Inferior parietal cortex (tissue), 1 donor: ENCODE measurements around the gene ACOT11.

Experiments used
- DNase-seq: peaks from one replicate; pipeline ENCODE4 v3.0.0-alpha.2; 2016; ENCODE audit errors: extremely low spot score

The ACOT11 gene

DNA sequence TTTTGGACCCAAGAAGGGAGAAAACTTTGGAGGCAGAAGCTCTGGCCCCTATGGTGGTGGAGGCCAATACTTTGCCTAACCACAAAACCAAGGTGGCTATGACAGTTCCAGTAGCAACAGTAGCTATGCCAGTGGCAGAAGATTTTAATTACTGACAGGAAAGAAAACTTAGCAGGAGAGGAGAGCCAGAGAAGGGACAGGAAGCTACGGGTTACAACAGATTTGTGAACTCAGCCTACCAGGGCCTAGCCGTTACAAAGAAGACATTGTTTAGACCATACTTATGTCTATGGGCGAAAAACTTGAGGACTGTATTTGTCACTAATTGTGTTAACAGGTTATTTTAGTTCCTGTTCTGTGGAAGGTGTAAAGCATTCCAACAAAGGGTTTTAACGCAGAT, 10.4 kb upstream of the ACOT11 start:
- DNase-seq: no peak

GRCh38 chr1:54538538-54538937, 9.5 kb upstream of the ACOT11 start:
- DNase-seq: no peak

DNA sequence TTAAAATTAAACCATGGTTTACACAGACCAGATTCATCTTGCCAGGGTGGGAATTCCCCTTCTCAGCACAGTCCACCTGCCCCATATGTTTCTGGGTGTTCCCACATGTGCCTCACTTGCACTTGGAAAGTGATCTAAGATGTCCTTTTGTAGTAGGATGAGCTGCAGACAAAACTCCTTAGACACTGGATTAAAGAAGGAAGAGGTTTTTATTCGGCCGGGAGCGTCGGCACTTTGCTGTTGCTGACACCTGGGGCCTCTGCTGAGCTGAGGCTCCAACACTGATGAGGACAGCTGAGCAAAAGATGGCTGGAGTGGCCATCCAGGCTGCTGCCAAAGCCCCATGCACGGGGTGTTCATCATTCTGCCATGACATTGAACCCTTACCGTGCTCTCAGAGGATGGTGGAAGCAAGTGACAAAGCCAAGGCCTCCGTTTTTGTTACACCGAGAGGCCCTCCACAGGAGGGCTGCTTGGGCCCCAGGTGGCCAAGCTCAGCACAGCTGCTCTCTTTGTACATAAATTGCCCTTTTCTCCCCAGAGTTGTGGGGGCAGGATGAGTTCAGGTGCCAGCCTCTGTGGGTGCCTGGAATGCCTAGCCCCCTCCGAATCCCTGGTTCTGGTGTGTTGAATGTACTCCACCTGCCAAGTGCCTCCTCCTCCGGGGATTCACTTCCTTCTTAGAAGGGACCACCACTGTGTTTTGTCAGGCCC, 7.3 kb upstream of the ACOT11 start:
- no peak for DNase-seq

GRCh38 chr1:54542120-54542961, 5.7 kb upstream of the ACOT11 start:
- no peak for DNase-seq

DNA sequence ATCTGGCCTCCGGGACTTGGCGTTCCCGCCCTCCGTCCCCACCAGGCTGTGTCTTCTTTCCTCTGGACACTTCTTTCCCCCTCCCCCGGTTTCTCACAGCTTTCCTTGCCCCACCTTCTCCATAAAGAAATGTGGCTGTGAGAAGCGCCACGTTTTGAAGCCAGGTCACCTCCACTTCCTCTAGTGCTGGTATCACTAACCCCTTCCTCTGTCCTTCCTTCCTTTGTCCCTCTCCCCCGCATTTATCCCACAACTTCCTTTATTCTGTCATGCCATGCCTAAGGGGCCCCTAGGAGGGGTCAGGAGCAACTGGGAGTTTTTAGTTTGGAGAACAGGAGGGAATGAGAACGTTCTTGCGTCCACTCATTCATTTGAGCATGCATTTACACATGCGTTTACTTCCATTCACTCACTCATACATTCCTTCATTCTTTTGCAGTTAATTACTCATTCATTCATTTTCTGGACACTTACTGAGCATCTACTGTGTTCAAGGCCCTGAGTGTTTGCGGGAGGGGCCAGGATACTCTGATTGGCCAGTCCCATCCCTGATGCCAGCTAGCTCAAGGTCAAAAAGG, 5.0 kb upstream of the ACOT11 start:
- no peak for DNase-seq

DNA sequence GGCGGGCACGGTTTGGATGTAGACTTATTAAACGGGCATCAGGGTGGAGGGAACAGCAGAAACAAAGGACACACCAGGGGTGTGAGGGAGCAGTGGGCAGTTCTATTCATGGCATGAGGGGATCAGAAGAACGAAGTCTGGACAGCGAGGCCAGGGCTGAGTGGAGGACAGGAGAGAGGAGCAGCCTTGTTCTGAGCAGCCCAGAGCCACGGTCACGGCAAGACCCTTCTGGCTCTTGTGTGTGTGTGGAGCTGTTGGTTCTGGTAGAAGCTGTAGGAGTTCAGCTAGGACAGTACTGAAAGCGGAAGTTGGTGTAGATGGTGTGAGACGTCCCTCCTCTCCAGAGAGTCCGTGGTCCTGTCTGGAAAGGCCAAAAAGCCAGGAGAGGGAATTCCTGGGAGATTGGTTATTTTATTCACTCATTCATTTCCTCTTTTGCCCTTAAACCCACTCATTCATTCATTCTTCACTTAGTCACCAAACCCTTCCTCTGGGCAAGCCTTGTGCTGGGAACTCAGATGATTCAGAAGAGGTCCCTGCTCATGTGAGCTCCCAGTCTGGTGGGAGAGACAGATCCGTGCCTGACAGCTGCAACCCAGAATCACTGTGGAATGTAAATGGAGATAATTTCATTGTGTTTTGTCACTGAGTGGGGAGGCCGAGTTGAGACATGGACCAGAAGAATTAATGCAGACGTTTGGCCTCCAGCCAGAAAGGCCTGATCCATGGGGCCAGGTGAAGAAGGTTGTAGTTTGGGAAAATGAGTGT, 4.1 kb upstream of the ACOT11 start:
- DNase-seq: no peak

DNA sequence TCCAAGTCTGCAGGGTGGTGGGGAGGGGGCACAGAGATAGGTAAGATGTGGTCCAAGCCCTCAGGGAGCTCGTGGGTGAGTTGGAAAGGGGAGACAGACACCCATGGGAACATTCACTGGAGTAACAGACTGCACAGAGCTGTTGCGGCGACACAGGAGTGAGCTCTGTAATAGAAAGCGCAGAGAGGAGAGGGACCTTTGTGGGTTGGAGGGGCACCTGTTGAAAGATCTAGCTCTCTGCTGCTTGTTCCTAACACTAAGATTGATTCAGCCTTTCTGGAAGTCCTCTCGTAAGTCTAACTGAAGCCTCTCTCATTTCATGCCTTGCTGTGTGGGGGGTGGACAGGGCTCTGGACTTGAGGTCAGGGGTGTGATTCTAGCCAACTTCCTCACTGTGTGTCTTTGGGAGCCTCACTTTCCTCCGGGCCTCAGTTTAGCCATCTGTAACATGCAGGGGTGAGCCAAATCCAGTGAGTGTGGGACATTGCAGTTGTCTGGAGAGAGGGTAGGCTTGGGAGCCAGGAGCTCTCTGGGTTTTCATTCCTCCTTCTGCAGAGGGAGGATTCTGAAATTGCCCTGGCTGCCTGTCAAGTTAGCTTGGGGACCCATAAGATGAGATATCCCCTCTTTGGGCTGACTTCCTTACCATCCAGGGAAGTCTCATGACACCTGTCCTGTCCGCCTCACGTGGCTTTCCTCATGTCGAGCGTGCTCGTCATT, 2.0 kb upstream of the ACOT11 start:
- DNase-seq: no peak

- no peak for DNase-seq
Measured at GRCh38 chr1:54546651-54547401, 1.2 kb upstream of the ACOT11 start.

DNA sequence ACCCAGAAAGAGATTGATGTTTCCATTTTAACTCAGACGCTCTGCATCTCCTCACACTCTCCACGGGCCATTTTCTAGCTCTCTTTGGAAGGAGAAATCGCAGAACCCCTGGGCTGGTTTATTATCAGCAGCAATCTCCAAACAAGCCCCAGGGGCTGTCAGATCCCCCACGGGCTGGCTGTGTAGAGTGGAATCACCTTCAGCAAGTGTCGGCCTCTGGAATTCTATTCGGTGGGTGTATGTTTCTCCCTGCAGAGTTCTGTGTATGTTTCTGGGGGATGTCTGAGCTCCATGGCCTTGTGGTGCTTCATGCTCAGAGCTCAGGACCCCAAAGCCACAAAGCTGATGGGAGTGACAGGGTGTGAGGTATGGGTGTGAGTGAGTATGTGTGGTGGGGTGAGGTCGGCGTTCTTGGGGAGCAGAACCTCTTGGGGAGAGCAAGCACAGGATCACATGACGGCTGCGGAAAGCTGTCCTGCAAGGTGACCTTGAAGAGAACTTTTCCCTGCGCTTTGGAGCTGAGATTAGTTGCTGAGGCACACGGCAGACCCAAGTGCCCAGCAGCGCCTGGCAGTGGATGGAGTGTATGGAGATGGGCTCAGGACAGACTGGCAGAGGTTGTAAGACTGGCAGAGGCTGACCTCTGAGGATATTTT, 489 bp downstream of the ACOT11 start:
- DNase-seq: no peak

GRCh38 chr1:54549181-54549924, 1.3 kb downstream of the ACOT11 start:
- no peak for DNase-seq

- DNase-seq: no peak
Measured at GRCh38 chr1:54551891-54552290, 3.9 kb downstream of the ACOT11 start.

DNA sequence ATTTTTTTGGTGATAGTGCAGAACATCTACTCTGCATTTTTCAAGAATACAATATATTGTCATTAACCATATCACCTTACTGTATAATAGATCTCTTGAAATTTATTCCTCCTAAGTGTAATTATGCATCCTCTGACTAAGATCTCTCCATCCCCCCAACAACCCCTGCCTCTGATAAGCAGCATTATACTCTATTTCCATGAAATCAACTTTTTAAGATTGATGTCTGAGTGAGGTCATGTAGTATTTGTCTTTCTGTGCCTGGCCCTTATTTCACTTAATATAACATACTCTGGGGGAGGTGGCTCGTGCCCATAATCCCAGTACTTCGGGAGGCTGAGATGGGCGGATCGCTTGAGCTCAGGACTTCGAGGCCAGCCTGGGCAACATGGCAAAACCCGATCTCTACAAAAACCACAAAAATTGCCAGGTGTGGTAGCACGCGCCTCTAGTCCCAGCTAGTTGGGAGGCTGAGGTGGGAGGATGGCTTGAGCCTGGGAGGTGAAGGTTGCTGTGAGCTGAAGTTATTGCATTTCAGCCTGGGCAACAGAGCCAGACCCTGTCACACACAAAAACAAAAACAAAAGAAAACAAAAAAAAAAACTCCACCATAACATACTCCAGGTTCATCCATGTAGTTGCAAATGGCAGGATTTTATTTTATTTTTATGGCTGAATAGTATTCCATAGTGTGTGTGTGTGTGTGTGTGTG, 5.7 kb downstream of the ACOT11 start:
- DNase-seq: no peak

DNA sequence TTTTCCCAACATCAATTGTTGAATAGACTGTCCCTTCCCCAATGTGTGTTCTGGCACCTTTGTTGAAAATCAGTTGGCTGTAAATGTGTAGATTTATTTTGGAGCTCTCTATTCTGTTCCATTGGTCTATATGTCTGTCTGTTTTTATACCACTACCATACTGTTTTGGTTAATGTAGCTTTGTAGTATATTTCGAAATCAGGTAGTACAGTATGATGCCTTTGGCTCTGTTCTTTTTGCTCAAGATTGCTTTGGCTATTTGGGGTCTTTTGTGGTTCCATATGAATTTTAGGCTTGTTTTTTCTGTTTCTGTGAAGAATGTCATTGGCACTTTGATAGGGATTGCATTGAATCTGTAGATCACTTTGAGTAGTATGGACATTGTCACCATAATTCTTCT, 8.1 kb downstream of the ACOT11 start:
- DNase-seq: no peak

DNA sequence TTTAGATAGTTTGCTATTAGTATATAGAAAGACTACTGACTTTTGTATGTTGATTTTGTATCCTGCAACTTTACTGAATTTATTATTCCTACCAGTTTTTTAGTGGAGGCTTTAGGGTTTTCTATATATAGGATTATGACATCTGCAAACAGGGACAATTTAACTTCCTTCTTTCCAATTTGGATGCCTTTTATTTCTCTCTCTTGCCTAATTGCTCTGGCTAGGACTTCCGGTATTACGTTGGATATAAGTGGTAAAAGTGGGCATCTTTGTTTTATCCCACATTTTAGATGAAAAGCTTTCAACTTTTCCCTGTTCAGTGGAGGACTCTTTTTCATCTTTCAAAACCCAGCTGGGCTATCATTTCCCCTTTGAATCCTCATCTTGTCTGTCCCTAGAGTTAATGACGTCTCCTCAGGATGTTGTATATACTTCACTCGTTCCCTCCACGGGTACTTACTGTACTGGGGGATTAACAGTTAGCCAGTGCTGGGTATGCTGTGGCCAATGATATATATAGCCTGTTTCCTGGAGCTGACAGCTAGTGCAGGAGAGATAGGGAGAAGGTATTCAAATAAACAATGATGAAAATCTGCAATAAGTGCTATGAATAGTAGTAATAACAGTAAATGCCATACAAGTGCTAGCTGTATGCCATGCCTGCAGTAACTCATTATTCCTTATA, 9.8 kb downstream of the ACOT11 start:
- DNase-seq: no peak

DNA sequence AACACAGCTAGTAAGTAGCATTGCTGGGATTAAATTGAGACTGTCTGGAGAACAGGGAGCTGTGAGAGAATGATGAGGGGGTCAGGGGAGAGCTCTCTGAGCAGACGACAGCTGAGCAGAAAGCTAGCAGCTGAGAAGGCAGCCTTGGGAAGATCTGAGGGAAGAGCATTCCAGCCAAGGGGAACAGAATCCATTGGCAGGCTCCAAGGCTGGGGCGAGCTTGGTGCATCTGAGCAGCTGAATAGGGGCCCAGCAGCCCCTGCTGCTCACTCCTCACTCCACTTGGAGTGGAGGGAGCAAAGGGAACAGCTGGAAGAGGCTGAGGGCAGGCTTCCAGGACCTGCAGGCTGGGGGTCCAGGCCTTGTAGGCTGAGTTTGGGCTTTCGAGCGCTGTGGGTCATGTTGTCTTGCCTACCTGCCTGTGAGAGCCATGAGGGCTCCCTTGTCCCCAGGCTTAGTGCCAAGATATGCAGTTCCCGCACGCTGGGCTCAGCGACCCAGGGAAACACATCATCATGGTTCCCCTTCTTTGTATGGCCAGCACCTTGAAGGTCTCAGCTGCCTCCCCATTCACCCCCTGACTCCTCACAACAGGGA, 10.5 kb downstream of the ACOT11 start:
- no peak for DNase-seq

GRCh38 chr1:54559111-54559548, 11.1 kb downstream of the ACOT11 start:
- DNase-seq: no peak

DNA sequence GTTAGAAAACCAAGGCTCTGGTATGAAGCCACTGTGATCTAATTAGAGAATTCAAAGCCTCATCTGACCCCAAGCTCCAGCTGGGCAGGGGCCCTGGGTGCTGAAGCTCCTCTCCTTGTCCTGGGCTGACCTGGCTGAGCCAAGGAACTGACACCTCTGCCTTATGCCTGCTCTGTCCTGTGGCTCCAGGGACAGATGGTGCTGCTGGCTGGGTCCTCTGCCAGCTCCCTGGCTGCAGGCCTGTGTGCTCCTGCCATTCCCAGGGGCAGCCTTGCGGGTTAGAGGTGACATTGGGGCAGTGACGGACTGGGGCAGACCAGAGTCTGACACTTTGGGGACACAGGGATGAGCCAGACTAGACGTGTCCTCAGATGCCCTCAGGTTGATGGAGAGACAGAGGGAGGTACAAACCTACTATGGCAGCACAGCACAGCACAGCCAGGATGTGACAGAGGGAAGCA, 11.8 kb downstream of the ACOT11 start:
- DNase-seq: no peak
